Right ventricle myocardium superior (tissue), 1 donor: ENCODE data around the gene GRHPR. TPM values are rescaled to one million over a fixed set of nuclear protein-coding genes. Genes with fewer than 3 reads are reported as not detected.
"Not testable (repeated sequence)": the region's sequence is repeated elsewhere in the genome, so short reads cannot be mapped to it uniquely, and the experiment has no call there.

Source experiments
- ATAC-seq: fragments of 200-7000 bp; cut with Tn5 transposase; one replicate; pipeline ENCODE4 v1.9.1; 2020; ENCODE audit warnings: mild to moderate bottlenecking; ENCODE audit not compliant: poor library complexity
- DNase-seq: peaks from one replicate; pipeline ENCODE4 v3.0.0-alpha.2; 2020
- intact Hi-C: fragments of 100-400 bp; cut with DNase I; formaldehyde crosslinking; loops from one replicate; pipeline ENCODE4 v1.11.2; 2022
- total RNA-seq: library from RNA; stranded (reverse); fragmentation: NEBNext Ultra II Directional; extraction: Animal tissue kit (Norgen Biotek cat#: 25700); gene quantifications from one replicate; pipeline ENCODE4 v1.2.1, GENCODE V29; 2021
- donor health status: DM: no; HTN: yes; CAD: no; lungs with severe emphysema.

Gene GRHPR
- total RNA-seq, 1 donor from 2014 or later = 109 TPM

DNA sequence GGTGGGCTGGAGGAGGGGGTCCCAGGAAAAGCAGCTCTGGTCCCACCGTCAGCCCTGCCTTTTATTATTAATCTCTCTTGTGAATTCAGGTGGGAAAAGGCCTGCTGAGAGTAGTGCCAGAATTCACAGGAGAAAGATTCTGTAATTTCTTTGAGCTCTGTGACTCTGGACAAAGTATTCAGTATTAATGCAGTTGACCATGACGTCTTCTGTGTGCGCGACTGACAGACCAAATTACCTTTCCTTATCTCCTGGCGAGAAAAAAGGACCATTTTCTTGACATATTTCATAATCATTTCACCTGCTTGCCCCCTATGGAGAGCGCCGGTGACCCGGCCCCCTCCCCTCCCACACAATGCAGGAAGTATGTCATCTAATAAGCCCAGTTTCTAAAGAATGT is 26.8 kb upstream of the GRHPR start:
- DNase-seq (no peak), ATAC-seq (no peak)
- intact Hi-C loops = no loop called here

DNA sequence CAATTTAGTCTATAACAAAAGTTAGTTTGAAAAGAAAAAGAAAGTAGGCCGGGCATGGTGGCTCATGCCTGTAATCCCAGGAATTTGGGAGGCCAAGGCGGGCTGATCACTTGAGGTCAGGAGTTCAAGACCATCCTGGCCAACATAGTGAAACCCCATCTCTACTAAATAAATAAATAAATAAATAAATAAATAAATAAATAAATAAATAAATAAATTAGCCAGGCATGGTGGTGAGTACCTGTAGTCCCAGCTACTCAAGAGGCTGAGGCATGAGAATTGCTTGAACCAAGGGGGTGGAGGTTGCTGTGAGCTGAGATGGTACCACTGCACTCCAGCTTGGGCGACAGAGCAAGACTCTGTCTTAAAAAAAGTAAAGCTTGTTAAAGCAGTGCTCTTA is 24.5 kb upstream of the GRHPR start:
- DNase-seq, intact Hi-C loops, ATAC-seq: not testable (repeated sequence)

DNA sequence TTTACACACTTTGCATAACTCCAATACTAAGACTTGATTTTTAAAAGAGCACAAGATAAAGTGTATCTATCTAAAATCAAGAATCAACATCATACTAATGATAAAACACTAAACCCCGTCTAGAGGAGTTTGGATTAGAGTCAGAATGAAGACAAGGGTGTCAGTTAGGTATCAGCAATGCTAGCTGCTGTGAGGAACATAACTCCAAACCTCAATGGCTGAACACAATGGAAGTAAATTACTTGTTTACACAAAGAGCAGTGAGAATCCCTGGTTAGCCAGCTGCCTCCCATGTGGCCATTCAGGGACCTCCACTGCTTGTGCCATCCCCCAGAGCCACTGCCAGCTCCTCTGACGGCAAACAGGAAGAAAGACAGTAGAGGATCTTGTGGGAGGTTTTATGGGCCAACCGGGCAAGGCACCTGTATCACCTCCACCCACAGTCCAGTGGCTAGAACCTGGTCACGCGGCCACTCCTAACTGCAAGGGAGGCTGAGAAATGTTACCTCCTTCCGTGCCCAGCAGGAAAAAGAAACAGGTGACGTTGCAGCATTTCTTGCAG is 24.0 kb upstream of the GRHPR start:
- DNase-seq = no peak
- intact Hi-C loops = no loop called here
- no peak for ATAC-seq

DNA sequence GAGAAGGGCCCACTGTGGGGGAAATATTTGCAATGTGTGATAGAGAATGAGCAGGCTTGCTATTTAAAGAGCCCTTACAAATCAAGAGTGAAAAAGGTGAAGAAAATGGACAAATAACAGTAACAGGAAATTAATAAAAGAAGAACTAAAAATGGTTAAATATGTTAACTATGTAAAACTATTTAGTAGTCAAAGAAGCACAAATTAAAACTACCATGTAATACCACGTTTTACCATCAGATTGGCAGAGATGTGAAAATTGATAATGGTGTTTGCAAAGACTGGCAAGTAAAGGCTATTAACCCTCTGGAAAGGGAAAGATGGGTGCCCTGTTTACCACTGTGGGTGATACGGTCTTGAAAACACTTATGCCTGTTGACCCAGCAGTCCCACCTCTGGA is 23.2 kb upstream of the GRHPR start:
- intact Hi-C loops = no loop called here
- DNase-seq (no peak), ATAC-seq (no peak)

DNA sequence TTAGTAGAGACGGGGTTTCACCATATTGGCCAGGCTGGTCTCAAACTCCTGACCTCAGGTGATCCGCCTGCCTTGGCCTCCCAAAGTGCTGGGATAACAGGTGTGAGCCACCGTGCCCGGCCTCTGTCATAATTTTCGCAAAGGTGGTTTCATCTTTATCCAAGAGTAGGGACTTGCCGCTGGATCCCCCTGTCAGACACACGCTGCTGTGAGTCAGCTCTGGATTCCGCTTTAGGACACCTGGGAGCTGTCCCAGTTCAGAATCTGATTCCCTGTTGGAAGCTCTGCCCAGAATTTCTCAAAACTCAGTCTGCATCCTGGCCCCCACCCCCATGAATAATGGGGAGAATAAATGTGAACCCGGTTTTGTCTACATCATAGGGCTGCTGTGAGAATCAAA is 17.9 kb upstream of the GRHPR start:
- DNase-seq (no peak), ATAC-seq (peak; percentile 53)
- intact Hi-C loops = no loop called here

DNA sequence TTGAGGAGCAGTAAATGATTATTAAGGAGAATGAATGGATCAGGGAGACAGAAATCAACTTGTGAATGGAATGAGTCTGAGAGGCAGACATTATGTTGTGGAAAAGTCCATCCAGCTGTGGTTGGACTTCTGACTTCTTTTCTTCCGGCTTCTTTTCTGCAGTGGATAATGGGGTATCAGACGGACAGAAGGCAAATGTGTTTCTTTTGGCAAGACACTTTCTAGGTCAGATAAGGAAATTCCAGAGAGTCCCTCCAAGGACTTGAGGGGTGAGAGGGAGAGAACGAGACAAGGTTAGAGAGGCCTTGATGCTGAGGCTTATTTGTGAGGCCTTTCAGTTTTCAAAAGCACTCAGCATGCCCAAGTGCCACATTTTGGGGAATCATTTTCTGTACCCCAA is 17.1 kb upstream of the GRHPR start:
- ATAC-seq (peak; percentile 90), DNase-seq (no peak)
- intact Hi-C loops = no loop called here

DNA sequence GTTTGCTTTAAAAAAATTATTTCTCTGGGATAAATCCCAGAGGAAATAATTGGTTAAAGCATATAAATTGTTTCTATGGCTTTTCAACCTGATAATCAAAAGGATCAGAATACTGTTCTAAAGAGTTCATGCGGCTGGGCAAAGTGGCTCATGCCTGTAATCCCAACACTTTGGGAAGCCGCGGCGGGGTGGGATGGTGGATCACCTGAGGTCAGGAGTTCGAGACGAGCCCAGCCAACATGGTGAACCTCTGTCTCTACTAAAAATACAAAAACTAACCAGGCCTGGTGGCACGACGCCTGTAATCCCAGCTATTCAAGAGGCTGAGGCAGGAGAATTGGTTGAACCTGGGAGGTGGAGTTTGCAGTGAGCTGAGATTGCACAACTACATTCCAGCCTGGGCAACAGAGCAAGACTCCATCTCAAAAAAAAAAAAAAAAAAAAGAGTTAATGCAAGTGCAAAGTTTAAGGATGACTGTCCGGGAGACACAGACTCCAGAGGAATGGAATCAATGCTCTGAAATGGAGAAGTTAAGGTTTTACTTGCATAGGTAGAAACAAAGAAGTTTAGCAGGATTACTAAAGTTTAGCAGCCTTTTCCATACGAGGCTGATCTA is 16.6 kb upstream of the GRHPR start:
- DNase-seq (no peak), ATAC-seq (peak; percentile 30)
- intact Hi-C loops = no loop called here

DNA sequence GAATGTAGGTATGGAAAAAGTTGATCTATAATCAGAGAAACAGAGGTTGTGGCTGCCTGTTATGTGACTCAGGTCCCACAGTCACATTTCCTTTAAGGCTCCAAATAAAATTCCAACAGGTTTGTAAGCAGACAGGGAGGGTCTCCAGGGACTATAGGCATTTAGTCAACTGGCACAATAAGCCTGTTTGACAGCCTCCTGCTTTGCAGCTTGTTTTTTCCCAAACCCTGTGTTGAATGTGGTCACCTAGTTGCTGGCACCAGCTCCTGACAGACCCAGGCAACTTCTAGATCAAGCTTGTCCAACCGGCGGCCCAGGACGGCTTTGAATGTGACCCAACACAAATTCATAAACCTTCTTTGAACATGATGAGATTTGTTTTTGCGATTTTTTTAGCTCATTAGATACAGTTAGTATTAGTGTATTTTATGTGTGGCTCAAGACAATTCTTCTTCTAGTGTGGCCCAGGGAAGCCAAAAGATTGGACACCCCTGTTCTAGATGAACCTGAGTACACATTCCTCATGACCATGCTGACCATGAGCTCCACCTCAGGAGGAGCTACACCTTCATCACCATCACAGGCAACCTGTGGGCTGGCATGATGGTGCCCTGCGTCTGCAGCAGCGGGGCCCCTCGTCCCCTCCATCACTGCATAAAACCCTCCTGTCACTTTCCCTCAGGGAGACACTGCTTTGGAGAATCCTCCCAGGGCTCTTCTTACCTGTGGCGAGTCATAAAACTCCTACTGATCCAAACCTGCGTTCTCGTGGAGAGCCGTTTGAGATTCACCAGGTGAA is 15.7 kb upstream of the GRHPR start:
- ATAC-seq (no peak), DNase-seq (no peak)
- intact Hi-C loops = no loop called here

DNA sequence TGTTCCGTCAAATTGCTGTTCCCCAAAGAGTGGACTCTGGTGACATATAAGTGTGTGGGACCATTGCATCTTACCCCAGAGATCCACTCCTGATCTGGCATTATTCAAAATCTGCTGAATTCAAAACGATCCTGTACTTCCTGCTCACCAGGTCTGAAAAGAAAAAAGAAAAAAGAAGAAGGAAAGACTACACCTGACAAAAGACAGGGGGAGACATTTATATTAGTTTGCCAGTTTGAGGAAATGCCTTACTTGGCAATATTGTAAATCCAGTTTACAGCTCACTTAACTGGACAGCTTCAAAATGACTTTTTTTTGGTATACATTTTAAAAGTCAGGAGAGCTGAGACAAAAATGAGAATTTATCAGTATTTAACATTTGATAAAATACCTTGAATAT is 15.0 kb upstream of the GRHPR start:
- intact Hi-C loops = no loop called here
- ATAC-seq = no peak
- DNase-seq = no peak

DNA sequence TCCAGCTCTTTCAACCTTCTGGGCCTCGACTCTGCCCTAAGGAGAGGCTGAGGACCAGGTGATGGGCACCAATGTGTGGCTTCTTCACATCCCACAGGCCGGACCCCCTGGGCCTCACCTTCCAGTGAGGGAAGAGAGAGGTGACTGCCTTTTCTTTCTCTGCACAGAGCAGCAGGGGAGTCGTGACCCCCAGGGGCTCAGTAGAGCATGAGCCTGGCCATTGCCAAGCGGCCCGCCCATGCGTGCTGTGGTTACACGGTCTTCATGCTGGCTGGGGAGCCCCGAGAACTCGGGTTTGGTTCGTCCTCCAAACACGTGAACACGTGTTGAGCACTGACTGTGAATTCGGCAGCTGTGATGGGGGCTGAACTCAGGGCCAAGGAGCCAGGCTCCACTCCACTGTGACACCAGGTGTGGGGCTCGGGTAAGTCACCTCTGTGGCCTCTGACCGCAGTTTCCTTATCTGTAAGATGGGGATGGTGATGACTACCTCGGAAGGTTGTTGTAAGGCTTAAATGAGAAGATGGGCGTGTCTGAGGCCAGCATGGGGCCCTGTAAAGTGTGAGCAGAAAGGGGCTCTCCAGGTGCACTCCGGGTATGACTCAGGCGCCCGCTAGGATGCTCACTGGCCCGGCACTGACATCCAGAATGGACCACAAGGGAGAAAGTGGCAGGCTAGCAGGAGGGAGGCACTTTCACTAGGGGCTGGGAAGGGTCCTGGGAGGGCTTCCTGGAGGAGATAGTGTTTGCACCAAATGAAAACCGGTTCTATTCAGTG is 13.4 kb upstream of the GRHPR start:
- ATAC-seq (no peak), DNase-seq (no peak)
- intact Hi-C loops = no loop called here

DNA sequence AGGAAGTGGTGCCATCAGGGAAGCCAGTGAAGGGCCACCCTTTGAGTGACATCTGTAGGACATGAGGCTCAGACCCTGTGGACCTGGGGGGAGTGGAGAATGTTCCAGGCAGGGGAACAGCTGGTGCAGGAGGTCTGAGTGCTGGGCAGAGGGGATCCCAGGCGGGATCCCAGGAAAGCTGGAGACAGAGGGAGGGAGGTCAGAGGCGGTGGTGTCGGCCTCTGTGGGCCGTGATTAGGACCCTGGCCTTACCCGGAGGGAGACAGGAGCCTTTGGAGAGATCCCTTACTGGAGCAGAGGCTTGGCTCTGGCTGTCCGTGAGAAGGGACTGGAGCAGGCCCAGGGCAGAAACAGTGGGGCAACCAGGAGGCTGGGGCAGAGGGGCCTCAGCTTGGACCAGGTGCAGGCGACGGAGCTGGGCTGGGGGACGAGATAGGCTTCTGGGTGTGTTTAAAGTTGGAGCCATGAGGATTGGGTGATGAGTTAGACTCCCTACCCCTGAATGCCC is 12.1 kb upstream of the GRHPR start:
- DNase-seq (no peak), ATAC-seq (no peak)
- intact Hi-C loops = loop anchor here (10.0 kb wide), 1 partner anchor 74 kb away; the partner anchor contains the start of gene POLR1E

DNA sequence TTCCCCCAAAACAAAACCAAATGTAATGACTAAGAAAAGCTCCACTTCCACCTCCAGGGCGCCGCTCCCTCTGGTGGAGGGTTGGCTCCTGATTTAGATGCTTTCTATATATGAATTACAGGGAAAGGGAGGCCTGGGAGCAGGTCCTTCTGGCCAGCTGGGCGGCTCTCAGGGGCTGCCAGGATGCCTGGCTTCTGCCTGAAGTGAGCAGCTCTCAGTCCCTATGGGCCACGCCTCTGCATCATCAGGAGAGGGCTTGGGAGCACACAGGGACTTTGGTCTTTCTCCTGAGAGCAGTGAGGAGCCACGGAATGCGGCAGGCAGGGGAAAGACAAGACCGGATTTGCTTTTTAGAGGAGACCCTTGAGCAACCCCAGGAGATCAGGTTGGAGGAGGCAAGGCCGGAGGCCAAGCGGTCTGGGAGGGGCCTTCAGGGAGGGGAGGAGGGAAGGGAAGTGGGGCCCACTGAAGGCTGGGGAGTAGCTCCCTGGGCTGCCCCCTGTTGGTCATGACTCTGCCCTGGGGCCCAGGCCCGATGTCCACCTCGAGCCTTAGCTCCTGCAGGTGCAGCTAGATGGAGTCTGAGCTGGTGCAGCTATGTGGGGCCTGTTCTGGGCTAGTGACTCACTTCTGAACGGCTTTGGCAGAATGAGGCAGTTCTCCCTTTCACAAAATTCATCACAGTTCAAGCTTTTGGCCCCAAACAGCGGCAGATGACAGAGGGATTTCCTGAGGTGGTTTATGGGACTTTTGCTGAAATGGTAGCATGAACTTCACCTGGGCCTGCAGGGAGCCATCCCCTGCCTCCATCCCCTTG is 11.3 kb upstream of the GRHPR start:
- ATAC-seq (peak; percentile 28), DNase-seq (no peak)
- intact Hi-C loops = loop anchor here (10.0 kb wide), 1 partner anchor 74 kb away; the partner anchor contains the start of gene POLR1E

DNA sequence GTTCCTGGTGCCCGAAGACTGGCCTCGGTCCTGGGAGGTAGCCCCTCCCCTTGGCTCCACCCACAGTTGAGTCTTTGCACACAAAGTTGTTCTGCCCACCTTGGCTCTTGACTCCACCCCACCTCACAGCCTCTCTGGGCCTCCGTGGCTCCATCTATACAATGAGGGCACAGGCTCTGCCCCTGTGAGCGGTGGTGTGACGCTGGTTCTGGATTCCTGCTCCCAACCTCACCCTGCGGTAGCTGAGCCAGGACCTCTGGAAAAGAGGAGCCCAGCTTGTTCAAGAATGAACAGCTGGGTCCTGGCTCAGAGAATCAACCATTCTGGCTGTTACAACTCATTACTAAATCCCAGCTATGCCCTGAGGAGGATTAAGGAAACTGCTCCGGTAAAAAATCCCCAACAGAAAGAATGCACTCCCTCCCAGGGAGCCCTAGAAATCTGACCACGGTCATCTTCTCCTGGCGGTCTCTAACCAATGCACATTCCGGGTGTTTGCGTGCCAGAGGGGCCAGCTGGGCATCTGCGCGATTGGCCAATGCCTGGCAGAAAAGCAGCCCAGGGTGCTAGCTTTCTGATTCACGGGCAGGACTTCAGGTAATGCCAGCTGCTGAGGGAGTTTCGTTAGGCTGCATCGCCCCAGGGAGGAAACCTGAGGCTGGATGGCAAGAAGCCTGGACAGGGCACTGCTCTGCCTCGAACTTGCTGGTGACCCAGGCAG is 9.9 kb upstream of the GRHPR start:
- DNase-seq = no peak
- intact Hi-C loops = loop anchor here (10.0 kb wide), 1 partner anchor 72 kb away; the partner anchor contains the start of gene POLR1E
- peak; percentile 34 for ATAC-seq

DNA sequence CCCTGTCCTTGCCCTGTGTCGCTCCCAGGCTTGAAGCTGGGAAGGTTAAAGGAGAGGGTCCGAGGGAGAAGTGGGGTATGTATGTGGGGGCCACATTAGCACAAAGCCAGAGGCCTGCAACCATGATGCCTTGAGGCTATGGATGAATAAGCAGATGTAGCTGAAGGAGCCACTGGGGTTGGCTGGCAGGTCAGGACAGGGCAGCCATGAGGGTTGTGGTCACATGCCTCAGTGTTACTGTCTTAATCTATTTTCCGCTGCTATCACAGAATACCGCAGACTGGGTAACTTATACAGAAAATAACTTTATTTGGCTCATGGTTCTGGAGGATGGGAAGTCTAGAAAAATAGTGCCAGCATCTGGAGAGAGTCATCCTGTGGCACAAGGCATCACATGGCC is 9.2 kb upstream of the GRHPR start:
- intact Hi-C loops = loop anchor here (10.0 kb wide), 1 partner anchor 71 kb away; the partner anchor contains the start of gene POLR1E
- DNase-seq = no peak
- no peak for ATAC-seq

DNA sequence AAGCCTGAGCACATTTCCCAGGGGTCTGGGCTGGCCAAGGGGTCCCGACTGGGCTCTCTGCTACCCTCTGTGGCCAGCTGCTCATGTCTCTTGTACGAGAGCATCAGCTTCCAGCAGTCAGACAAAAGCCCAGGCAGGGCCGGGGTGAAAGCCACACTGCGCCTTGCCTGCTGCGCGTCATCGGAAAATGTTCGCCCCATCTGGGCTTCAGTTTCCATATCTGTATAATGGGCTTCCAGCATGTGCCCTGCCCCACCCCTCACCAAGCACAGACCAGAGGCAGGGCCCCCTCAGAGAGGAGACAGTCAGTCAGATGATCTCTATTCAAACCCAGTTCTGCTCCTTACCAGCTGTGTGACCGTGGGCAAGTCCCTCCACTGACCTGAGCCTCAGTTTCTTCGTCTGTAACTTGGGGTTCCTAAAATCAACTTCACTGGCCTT is 8.0 kb upstream of the GRHPR start:
- intact Hi-C loops = loop anchor here (10.0 kb wide), 1 partner anchor 70 kb away; the partner anchor contains the start of gene POLR1E
- no peak for DNase-seq
- ATAC-seq = no peak

DNA sequence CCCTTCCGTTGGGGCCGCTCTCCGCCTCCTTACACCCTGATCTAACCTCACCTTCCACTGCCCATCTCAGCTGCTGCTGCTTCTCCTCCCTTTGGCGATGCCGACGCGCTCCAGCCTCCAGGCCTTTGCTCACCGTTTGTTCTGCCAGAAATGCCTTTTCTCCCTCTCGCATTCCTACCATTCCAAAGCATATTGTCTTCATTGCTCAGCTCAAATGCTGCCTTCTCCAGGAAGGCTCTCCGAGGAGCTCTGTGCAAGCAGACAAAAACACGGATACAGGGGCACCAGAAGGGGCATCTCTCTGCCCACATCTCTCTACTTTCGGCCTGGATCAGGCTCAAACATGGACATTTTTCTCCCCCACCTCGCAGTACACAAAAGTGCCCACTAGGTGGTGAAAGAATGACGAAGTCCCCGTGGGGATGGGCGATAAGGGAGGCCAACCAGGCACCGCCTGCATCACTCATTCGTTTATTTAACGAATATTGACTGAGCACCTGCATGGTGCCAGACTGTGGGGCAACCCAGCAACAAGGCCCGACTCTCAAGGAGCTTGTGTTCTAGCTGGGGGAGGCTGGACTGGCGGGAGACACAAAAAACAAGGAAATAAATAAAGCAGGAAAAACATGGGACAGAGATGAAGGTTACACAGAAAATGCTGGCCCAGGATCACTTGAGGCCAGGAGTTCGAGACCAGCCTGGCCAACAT is 7.3 kb upstream of the GRHPR start:
- ATAC-seq (peak; percentile 83), DNase-seq (peak; percentile 67)
- intact Hi-C loops = loop anchor here (10.0 kb wide), 1 partner anchor 70 kb away; the partner anchor contains the start of gene POLR1E
